HepG2 (cell line): Measurements from ENCODE around the gene IL17RB. TPM values are rescaled to one million over a fixed set of nuclear protein-coding genes. Genes with fewer than 3 reads are reported as not detected.

Source experiments
- ATF7-NPFF ChIP-seq: sonication (generic); formaldehyde crosslinking; IDR thresholded peaks from 2 replicates; pipeline ENCODE4 v1.8.1; 2023; ENCODE audit warnings: mild to moderate bottlenecking, low read depth, missing genetic modification reagents, moderate library complexity
- BORCS8-MEF2B ChIP-seq: sonication (generic); formaldehyde crosslinking; IDR thresholded peaks from 2 replicates; pipeline ENCODE4 v1.8.0; 2022; ENCODE audit warnings: mild to moderate bottlenecking, missing genetic modification reagents
- CEBPG ChIP-seq: IDR thresholded peaks from 2 replicates; pipeline ENCODE4 v1.6.1; 2016
- DPF2 ChIP-seq: sonication (generic); formaldehyde crosslinking; IDR thresholded peaks from 2 replicates; pipeline ENCODE4 v1.4.0; 2020; ENCODE audit warnings: mild to moderate bottlenecking, low read depth, missing genetic modification reagents, borderline replicate concordance
- GTF3A ChIP-seq: sonication (generic); formaldehyde crosslinking; conservative IDR thresholded peaks from 2 replicates; pipeline ENCODE4 v1.4.0; 2020; ENCODE audit warnings: mild to moderate bottlenecking, missing genetic modification reagents
- MIER3 ChIP-seq: IDR thresholded peaks from 2 replicates; pipeline ENCODE4 v1.6.1; 2016; ENCODE audit warnings: missing compliant biosample characterization, borderline replicate concordance
- NFYB ChIP-seq: sonication (generic); formaldehyde crosslinking; IDR thresholded peaks from 2 replicates; pipeline ENCODE4 v1.4.0; 2020; ENCODE audit warnings: missing genetic modification reagents
- PHF20 ChIP-seq: sonication (generic); formaldehyde crosslinking; IDR thresholded peaks from 2 replicates; pipeline ENCODE4 v1.5.0; 2020; ENCODE audit warnings: mild to moderate bottlenecking, missing genetic modification reagents
- POLR2AphosphoS5 ChIP-seq: IDR thresholded peaks from 2 replicates; pipeline ENCODE4 v1.6.1; 2012; ENCODE audit warnings: low read depth, low read length
- REPIN1 ChIP-seq: sonication (generic); formaldehyde crosslinking; IDR thresholded peaks from 2 replicates; pipeline ENCODE4 v1.8.0; 2022; ENCODE audit warnings: missing genetic modification reagents, low read depth, mild to moderate bottlenecking, borderline replicate concordance
- RNF2 ChIP-seq: fragments of 450-650 bp; conservative IDR thresholded peaks from 2 replicates; pipeline ENCODE4 v1.6.1; 2016; ENCODE audit warnings: low read depth
- SIN3B ChIP-seq: fragments of 150-350 bp; IDR thresholded peaks from 2 replicates; pipeline ENCODE4 v1.6.1; 2014; ENCODE audit warnings: low read length
- TEAD3 ChIP-seq: optimal IDR thresholded peaks from 2 replicates; pipeline ENCODE3; 2016; ENCODE audit warnings: borderline replicate concordance
- TOPORS ChIP-seq: sonication (generic); formaldehyde crosslinking; IDR thresholded peaks from 2 replicates; pipeline ENCODE4 v1.8.0; 2023; ENCODE audit warnings: mild to moderate bottlenecking, missing genetic modification reagents
- ZBTB1 ChIP-seq: sonication (generic); formaldehyde crosslinking; IDR thresholded peaks from 2 replicates; pipeline ENCODE4 v1.4.0; 2020; ENCODE audit warnings: missing genetic modification reagents, borderline replicate concordance
- ZFYVE20 ChIP-seq: sonication (generic); formaldehyde crosslinking; IDR thresholded peaks from 2 replicates; pipeline ENCODE4 v1.8.0; 2023; ENCODE audit warnings: low read depth, mild to moderate bottlenecking, moderate library complexity, missing genetic modification reagents, borderline replicate concordance
- ZNF510 ChIP-seq: sonication (generic); formaldehyde crosslinking; IDR thresholded peaks from 2 replicates; pipeline ENCODE4 v1.4.0; 2020; ENCODE audit warnings: low read depth, mild to moderate bottlenecking, missing genetic modification reagents
- ZNF777 ChIP-seq: sonication (generic); formaldehyde crosslinking; IDR thresholded peaks from 2 replicates; pipeline ENCODE4 v1.4.0; 2020; ENCODE audit warnings: missing genetic modification reagents
- polyA plus RNA-seq, 8 experiments: library from polyadenylated mRNA; depleted of rRNA in 3 of 8; stranded (reverse) in 7 of 8; unstranded in 1 of 8; fragments of >200 nt; fragmentation: Illumina TruSeq in 4 of 8; extraction: Trizol in 4 of 8; gene quantifications; 2 replicates each; pipeline versions ENCODE4 v1.2.1 to v1.2.3, GENCODE V29; 2011 to 2016; ENCODE audit warnings: low read depth in 4 of 8, missing spikeins in 1 of 8, mixed read lengths in 1 of 8; ENCODE audit not compliant: insufficient read depth in 1 of 8
- total RNA-seq, 5 experiments: library from RNA; depleted of rRNA; stranded (reverse); fragments of >200 nt; fragmentation: Illumina TruSeq; extraction: Trizol; gene quantifications; 2 replicates each; pipeline ENCODE4 v1.2.3, GENCODE V29; 2016; ENCODE audit warnings: low read depth in 1 of 5
- TF ChIP-seq, protein P1 (sequence below): sonication (generic); formaldehyde crosslinking; IDR thresholded peaks from 2 replicates; pipeline ENCODE4 v1.4.0; 2020; ENCODE audit warnings: missing genetic modification reagents
- TF ChIP-seq, protein P2 (sequence below): sonication (generic); formaldehyde crosslinking; conservative IDR thresholded peaks from 2 replicates; pipeline ENCODE4 v1.4.0; 2020; ENCODE audit warnings: missing genetic modification reagents
- TF ChIP-seq, protein P3 (sequence below): sonication (generic); formaldehyde crosslinking; IDR thresholded peaks from 2 replicates; pipeline ENCODE4 v1.4.0; 2020; ENCODE audit warnings: missing genetic modification reagents, mild to moderate bottlenecking, borderline replicate concordance
- TF ChIP-seq, protein P4 (sequence below): IDR thresholded peaks from 2 replicates; pipeline ENCODE4 v1.6.1; 2018; ENCODE audit warnings: missing genetic modification reagents, mild to moderate bottlenecking, missing compliant biosample characterization
- TF ChIP-seq, protein P5 (sequence below): sonication (generic); formaldehyde crosslinking; IDR thresholded peaks from 2 replicates; pipeline ENCODE4 v1.8.1; 2023; ENCODE audit warnings: mild to moderate bottlenecking, moderate library complexity, missing genetic modification reagents

IL17RB gene
- total and polyA plus RNA-seq, 2 of the 13 experiments (the other 11 are each of a cell fraction or from before 2014, with no cell fraction given), result 130 to 190 TPM

DNA sequence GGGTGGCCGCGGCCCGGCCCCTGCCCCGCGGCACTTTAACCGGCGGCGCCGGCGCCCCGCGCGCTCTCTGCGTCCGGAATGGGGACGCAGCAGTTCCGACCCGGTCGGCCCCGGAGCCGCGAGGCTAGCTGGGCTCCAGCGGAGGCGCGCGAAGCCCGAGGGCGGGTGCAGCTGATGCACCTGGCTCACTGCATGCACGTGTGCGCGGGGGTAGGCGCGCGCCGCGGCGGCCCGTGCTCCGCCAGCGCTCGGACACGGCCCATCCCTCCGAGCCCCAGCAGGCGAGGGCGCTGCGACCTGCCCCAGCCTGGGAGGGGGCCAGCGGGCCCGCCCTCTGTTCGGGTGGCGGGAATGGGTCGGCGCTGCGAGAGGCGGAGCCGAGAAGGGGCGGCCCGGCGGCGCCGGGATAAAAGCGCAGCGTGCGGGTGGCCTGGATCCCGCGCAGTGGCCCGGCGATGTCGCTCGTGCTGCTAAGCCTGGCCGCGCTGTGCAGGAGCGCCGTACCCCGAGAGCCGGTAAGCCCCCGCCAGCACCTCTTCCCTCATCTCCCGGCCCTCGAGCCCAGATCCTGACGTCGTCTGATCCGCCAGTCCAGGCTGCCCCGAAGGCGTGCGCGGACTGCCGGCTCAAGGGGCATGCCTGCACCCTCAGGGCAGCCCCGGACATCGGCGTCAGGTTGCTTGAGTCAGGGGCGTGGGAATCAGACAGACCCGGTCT is at the start of gene IL17RB, which contains the start of gene CHDH (continued):
- TF ChIP-seq, protein P1, sequence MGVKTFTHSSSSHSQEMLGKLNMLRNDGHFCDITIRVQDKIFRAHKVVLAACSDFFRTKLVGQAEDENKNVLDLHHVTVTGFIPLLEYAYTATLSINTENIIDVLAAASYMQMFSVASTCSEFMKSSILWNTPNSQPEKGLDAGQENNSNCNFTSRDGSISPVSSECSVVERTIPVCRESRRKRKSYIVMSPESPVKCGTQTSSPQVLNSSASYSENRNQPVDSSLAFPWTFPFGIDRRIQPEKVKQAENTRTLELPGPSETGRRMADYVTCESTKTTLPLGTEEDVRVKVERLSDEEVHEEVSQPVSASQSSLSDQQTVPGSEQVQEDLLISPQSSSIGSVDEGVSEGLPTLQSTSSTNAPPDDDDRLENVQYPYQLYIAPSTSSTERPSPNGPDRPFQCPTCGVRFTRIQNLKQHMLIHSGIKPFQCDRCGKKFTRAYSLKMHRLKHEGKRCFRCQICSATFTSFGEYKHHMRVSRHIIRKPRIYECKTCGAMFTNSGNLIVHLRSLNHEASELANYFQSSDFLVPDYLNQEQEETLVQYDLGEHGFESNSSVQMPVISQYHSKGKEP (CRISPR knock-in tag), result no peak
- TF ChIP-seq TEAD3, result peak; percentile 48
- no peak for TF ChIP-seq CEBPG
- peak; percentile 96 for TF ChIP-seq POLR2AphosphoS5
- TF ChIP-seq SIN3B, result no peak
- 0 out of 2 replicates have a peak, but pooled peaks have one; percentile 12 for TF ChIP-seq ZNF777 (CRISPR knock-in tag)
- peak; percentile 28; the same call in 1 of the 2 replicates for TF ChIP-seq NFYB
- TF ChIP-seq DPF2 (CRISPR knock-in tag), result no peak
- peak; percentile 96; the same call in 1 of the 2 replicates for TF ChIP-seq ZNF510 (CRISPR knock-in tag)
- TF ChIP-seq PHF20, result peak; percentile 57; the same call in 1 of the 2 replicates
- TF ChIP-seq ZFYVE20 (CRISPR knock-in tag), result peak; percentile 75; the same call in 1 of the 2 replicates
- peak; percentile 87 for TF ChIP-seq REPIN1
- TF ChIP-seq, protein P2, sequence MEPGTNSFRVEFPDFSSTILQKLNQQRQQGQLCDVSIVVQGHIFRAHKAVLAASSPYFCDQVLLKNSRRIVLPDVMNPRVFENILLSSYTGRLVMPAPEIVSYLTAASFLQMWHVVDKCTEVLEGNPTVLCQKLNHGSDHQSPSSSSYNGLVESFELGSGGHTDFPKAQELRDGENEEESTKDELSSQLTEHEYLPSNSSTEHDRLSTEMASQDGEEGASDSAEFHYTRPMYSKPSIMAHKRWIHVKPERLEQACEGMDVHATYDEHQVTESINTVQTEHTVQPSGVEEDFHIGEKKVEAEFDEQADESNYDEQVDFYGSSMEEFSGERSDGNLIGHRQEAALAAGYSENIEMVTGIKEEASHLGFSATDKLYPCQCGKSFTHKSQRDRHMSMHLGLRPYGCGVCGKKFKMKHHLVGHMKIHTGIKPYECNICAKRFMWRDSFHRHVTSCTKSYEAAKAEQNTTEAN (CRISPR knock-in tag), result peak; percentile 66
- peak; percentile 46; the same call in 1 of the 2 replicates for TF ChIP-seq MIER3 (CRISPR knock-in tag)
- TF ChIP-seq, protein P3, sequence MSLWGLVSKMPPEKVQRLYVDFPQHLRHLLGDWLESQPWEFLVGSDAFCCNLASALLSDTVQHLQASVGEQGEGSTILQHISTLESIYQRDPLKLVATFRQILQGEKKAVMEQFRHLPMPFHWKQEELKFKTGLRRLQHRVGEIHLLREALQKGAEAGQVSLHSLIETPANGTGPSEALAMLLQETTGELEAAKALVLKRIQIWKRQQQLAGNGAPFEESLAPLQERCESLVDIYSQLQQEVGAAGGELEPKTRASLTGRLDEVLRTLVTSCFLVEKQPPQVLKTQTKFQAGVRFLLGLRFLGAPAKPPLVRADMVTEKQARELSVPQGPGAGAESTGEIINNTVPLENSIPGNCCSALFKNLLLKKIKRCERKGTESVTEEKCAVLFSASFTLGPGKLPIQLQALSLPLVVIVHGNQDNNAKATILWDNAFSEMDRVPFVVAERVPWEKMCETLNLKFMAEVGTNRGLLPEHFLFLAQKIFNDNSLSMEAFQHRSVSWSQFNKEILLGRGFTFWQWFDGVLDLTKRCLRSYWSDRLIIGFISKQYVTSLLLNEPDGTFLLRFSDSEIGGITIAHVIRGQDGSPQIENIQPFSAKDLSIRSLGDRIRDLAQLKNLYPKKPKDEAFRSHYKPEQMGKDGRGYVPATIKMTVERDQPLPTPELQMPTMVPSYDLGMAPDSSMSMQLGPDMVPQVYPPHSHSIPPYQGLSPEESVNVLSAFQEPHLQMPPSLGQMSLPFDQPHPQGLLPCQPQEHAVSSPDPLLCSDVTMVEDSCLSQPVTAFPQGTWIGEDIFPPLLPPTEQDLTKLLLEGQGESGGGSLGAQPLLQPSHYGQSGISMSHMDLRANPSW (CRISPR knock-in tag), result no peak
- peak; percentile 92 for TF ChIP-seq BORCS8-MEF2B (CRISPR knock-in tag)
- peak; percentile 94 for TF ChIP-seq TOPORS (CRISPR knock-in tag)
- peak; percentile 86 for TF ChIP-seq ATF7-NPFF (CRISPR knock-in tag)
- no peak for TF ChIP-seq GTF3A (CRISPR knock-in tag)
- TF ChIP-seq, protein P4, sequence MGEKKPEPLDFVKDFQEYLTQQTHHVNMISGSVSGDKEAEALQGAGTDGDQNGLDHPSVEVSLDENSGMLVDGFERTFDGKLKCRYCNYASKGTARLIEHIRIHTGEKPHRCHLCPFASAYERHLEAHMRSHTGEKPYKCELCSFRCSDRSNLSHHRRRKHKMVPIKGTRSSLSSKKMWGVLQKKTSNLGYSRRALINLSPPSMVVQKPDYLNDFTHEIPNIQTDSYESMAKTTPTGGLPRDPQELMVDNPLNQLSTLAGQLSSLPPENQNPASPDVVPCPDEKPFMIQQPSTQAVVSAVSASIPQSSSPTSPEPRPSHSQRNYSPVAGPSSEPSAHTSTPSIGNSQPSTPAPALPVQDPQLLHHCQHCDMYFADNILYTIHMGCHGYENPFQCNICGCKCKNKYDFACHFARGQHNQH (CRISPR knock-in tag), result peak; percentile 84
- no peak for TF ChIP-seq ZBTB1 (CRISPR knock-in tag)
- TF ChIP-seq, protein P5, sequence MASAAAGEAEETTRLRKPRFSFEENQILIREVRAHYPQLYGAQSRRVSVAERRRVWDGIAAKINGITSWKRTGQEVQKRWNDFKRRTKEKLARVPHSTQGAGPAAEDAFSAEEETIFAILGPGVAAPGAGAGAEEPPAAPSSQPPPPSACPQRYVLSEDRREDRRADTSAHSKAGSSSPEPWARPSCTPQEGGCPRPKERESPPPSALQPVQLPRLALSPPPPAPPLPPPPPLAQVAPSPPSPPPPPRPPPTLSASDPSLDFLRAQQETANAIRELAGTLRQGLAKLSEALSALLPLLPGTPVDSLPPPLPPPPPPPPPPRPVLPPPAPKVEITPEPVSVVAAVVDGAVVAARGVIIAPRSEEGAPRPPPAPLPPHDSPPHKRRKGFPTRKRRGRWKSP, result peak; percentile 95
- TF ChIP-seq RNF2, result peak; percentile 40
